ENCODE data around the gene CEP44.

DNA sequence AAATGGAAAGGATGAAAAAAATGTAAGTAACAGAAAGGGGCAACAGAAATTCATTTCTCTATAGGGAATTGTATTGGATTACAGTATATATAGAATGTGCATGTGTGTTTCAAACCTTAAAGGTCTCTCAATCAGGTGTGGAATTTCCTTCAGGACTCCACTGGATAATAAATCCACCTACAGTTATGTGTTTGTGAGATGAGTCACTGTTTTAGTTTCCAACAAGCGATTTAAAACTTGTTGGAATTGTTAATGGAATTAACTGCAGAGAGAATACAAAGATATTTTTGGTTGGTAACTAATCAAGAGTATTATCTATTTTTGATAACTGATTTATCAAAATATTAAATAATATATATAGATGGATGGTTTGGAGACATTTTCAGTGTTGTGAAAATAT lies 32.8 kb downstream of the CEP44 start:
- TF ChIP-seq CTCF (IDR thresholded peaks at IDR 0.05; ENCODE audit: low read depth, low read length) (no peak), POLR2A (IDR thresholded peaks at IDR 0.05; ENCODE audit: extremely low read depth, insufficient read length) (no peak)

All from NB4 (cell line).